Measurements from ENCODE around the gene C10orf67. TPM values are rescaled to one million over a fixed set of nuclear protein-coding genes. Genes with fewer than 3 reads are reported as not detected.

Gene C10orf67
- total RNA-seq, 1 experiment from 2014 or later, result not detected

- ChIA-PET CTCF (no interaction called here), POLR2A (no interaction called here), RAD21 (ENCODE audit: low non-redundant PET in 1 of 2, low total read pairs in 2 of 2, uncharacterized antibody in 2 of 2, unreplicated experiment in 2 of 2) (no interaction called here)
- Histone ChIP-seq H3K27me3 (ENCODE audit: insufficient read depth, low read length) (peaks cover 80% of the 10 kb centered on the region), H3K9ac (ENCODE audit: low read length) (no peak overlapping the region), H3K9me2 (ENCODE audit: insufficient read depth) (no peaks in the 10 kb centered on the region), H3K9me3 (ENCODE audit: control insufficient read depth in 1 of 2, insufficient read depth in 1 of 2, low read depth in 1 of 2, low read length in 2 of 2) (no peaks in the 10 kb centered on the region), H3K4me2 (ENCODE audit: low read length) (no peak overlapping the region), H3K36me3 (ENCODE audit: control insufficient read depth in 1 of 2, insufficient read depth in 2 of 2, low read length in 2 of 2) (no peaks in the 10 kb centered on the region), H4K20me1 (ENCODE audit: insufficient read depth) (no peaks in the 10 kb centered on the region), H3K4me3 (replicated peaks in 1 of 2; ENCODE audit: low read depth in 1 of 2, low read length in 2 of 2) (no peak overlapping the region), H3K27ac (ENCODE audit: low read depth, low read length) (no peak overlapping the region), H3K4me1 (ENCODE audit: control insufficient read depth in 1 of 2, insufficient read depth in 2 of 2, low read length in 2 of 2) (no peaks in the 10 kb centered on the region), H2AFZ (ENCODE audit: low read depth, low read length, poor library complexity, severe bottlenecking) (no peak overlapping the region), H3K79me2 (ENCODE audit: insufficient read depth, low read length) (no peaks in the 10 kb centered on the region)
- no peak for DNase-seq (ENCODE audit: low read depth, low spot score)
- intact Hi-C loops (cut with micrococcal nuclease), result no loop called here
- TF ChIP-seq CEBPB (IDR thresholded peaks at IDR 0.05; ENCODE audit: low read depth) (no peak), ZNF274 (IDR thresholded peaks at IDR 0.05; ENCODE audit: low read depth, low read length) (no peak), RAD21 (IDR thresholded peaks at IDR 0.05; ENCODE audit: low read depth) (no peak), POLR2AphosphoS5 (IDR thresholded peaks at IDR 0.05; ENCODE audit: low read depth, low read length) (no peak), REST (IDR thresholded peaks at IDR 0.05; ENCODE audit: low read depth) (no peak), TCF7L2 (IDR thresholded peaks at IDR 0.05; ENCODE audit: borderline replicate concordance, extremely low read depth, insufficient read depth, insufficient read length) (no peak), FOSL1 (IDR thresholded peaks at IDR 0.05; ENCODE audit: low read depth) (no peak), SP1 (IDR thresholded peaks at IDR 0.05; ENCODE audit: low read depth) (no peak), EZH2 (IDR thresholded peaks at IDR 0.05) (no peak), ZFX (IDR thresholded peaks at IDR 0.05) (no peak), EZH2phosphoT487 (IDR thresholded peaks at IDR 0.05; ENCODE audit: borderline replicate concordance) (no peak), EGR1 (IDR thresholded peaks at IDR 0.05; ENCODE audit: low read depth) (no peak), SRF (IDR thresholded peaks at IDR 0.05; ENCODE audit: low read depth) (no peak), CBX3 (IDR thresholded peaks at IDR 0.05; ENCODE audit: low read depth) (no peak), JUND (IDR thresholded peaks at IDR 0.05) (no peak)
- ATAC-seq, result no peak
- no TSS peak for BruUV-seq (replicated peaks)
Observed at GRCh38 chr10:23205972-23206642, 138.5 kb downstream of the C10orf67 start.

Measured in HCT116 (cell line).